A549 (cell line): Measurements from ENCODE around the gene DNAH17. TPM values are rescaled to one million over a fixed set of nuclear protein-coding genes. Genes with fewer than 3 reads are reported as not detected.

Source experiments
- ATAC-seq, 2 experiments: fragments of 200-7000 bp in 1 of 2; fragments of >200 bp in 1 of 2; cut with Nextera tagmentation in 1 of 2; cut with Tn5 transposase in 1 of 2; 3 replicates each; pipeline versions ENCODE4 v1.8.0 to v1.9.1; 2018 to 2020; ENCODE audit warnings: mild to moderate bottlenecking in 1 of 2, moderate library complexity in 1 of 2
- CTCF ChIA-PET: fragments of 300-600 bp; sonication (Branson Sonifier 250); formaldehyde crosslinking; extraction: SDS; loops from one replicate; lab custom pipeline; 2021; ENCODE audit warnings: antibody characterized with exemption, inconsistent platforms; lab: Yijun Ruan, JAX
- POLR2A ChIA-PET: fragments of 350-600 bp; formaldehyde crosslinking; extraction: SDS; loops from one replicate; lab custom pipeline; 2021; ENCODE audit warnings: antibody characterized with exemption, inconsistent platforms; lab: Yijun Ruan, JAX
- DNase-seq, 2 experiments: peaks; one replicate each; pipeline versions ENCODE4 v3.0.0 to v3.0.0-alpha.2; 2011 to 2016; ENCODE audit warnings: low read depth in 1 of 2, low spot score in 1 of 2
- FAIRE-seq: peaks from 2 replicates; lab custom pipeline; 2011; peaks lifted over from hg19 to GRCh38; lab: Jason Lieb, UNC
- H3K27ac ChIP-seq, 2 experiments: fragments of >200 bp; sonication (Bioruptor Twin); formaldehyde crosslinking; 3 replicates each; pipeline ENCODE4 v1.5.1; 2016 to 2017
- H3K4me1 ChIP-seq: fragments of >200 bp; sonication (Bioruptor Twin); formaldehyde crosslinking; 3 replicates; pipeline ENCODE4 v1.6.1; 2016
- H3K4me2 ChIP-seq: fragments of >200 bp; sonication (Bioruptor Twin); formaldehyde crosslinking; 3 replicates; pipeline ENCODE4 v1.6.1; 2016
- H3K4me3 ChIP-seq: fragments of >200 bp; sonication (Bioruptor Twin); formaldehyde crosslinking; 3 replicates; pipeline ENCODE4 v1.5.1; 2016
- H3K9me3 ChIP-seq: fragments of >200 bp; sonication (Bioruptor Twin); formaldehyde crosslinking; 3 replicates; pipeline ENCODE4 v1.6.1; 2016
- BHLHE40 ChIP-seq: IDR thresholded peaks from 2 replicates; pipeline ENCODE4 v1.6.1; 2012; ENCODE audit warnings: low read depth, low read length, inconsistent platforms
- CBX2 ChIP-seq: fragments of 200-600 bp; sonication (generic); IDR thresholded peaks from 2 replicates; pipeline ENCODE4 v1.6.1; 2016; ENCODE audit warnings: low read depth, mild to moderate bottlenecking, borderline replicate concordance
- CHD2 ChIP-seq: fragments of 150-350 bp; IDR thresholded peaks from 2 replicates; pipeline ENCODE4 v1.6.1; 2014; ENCODE audit warnings: low read length; ENCODE audit not compliant: partially characterized antibody
- ESRRA ChIP-seq: fragments of 150-350 bp; IDR thresholded peaks from 2 replicates; pipeline ENCODE4 v1.6.1; 2014; ENCODE audit warnings: mild to moderate bottlenecking, low read length, borderline replicate concordance
- GATA3 ChIP-seq: IDR thresholded peaks from 2 replicates; pipeline ENCODE4 v1.6.1; 2012; ENCODE audit warnings: borderline replicate concordance
- HDAC2 ChIP-seq: fragments of 200-600 bp; sonication (generic); IDR thresholded peaks from 2 replicates; pipeline ENCODE4 v1.6.1; 2016
- HEYL ChIP-seq: fragments of 250-450 bp; sonication (Bioruptor Pico); IDR thresholded peaks from 2 replicates; pipeline ENCODE4 v1.8.0; 2021; ENCODE audit warnings: mild to moderate bottlenecking, moderate library complexity
- KDM5A ChIP-seq: fragments of 200-600 bp; sonication (generic); IDR thresholded peaks from 2 replicates; pipeline ENCODE4 v1.6.1; 2016; ENCODE audit warnings: antibody characterized with exemption, mild to moderate bottlenecking
- MAFK ChIP-seq: fragments of 450-650 bp; IDR thresholded peaks from 2 replicates; pipeline ENCODE4 v1.6.1; 2014; ENCODE audit not compliant: partially characterized antibody
- NPAS2 ChIP-seq: fragments of 250-450 bp; sonication (Bioruptor Pico); IDR thresholded peaks from 2 replicates; pipeline ENCODE4 v1.8.0; 2022; ENCODE audit warnings: mild to moderate bottlenecking, moderate library complexity, borderline replicate concordance
- RNF2 ChIP-seq: fragments of 200-600 bp; sonication (generic); IDR thresholded peaks from 2 replicates; pipeline ENCODE4 v1.6.1; 2016; ENCODE audit warnings: low read depth, mild to moderate bottlenecking, antibody characterized with exemption, moderate library complexity, borderline replicate concordance
- ZC3H11A ChIP-seq: fragments of 450-650 bp; IDR thresholded peaks from 2 replicates; pipeline ENCODE4 v1.6.1; 2014; ENCODE audit warnings: antibody characterized with exemption, mild to moderate bottlenecking
- WGBS: methylation state at CpG from one replicate; pipeline ENCODE4 v1.1.6; 2017; ENCODE audit errors: missing lambda C conversion rate; 5-methylcytosine and 5-hydroxymethylcytosine counted together
- polyA plus RNA-seq, 4 experiments: library from polyadenylated mRNA; depleted of rRNA in 3 of 4; stranded (reverse); fragments of >200 nt; fragmentation: RNase III in 1 of 4; extraction: RNeasy Plus Mini Kit Qiagen cat#74134 plus additional on column Dnase treatment in 1 of 4; gene quantifications; 2 replicates in 3 of 4; 3 replicates in 1 of 4; pipeline ENCODE4 v1.2.3, GENCODE V29; 2011 to 2017
- TF ChIP-seq, protein P1 (sequence below): fragments of >200 bp; sonication (Bioruptor Twin); formaldehyde crosslinking; IDR thresholded peaks from 3 replicates; pipeline ENCODE4 v1.5.1; 2016

DNAH17 gene
- polyA plus RNA-seq, 2 of the 4 experiments (the other 2 are of a cell fraction), result 0.21 to 0.26 TPM

DNA sequence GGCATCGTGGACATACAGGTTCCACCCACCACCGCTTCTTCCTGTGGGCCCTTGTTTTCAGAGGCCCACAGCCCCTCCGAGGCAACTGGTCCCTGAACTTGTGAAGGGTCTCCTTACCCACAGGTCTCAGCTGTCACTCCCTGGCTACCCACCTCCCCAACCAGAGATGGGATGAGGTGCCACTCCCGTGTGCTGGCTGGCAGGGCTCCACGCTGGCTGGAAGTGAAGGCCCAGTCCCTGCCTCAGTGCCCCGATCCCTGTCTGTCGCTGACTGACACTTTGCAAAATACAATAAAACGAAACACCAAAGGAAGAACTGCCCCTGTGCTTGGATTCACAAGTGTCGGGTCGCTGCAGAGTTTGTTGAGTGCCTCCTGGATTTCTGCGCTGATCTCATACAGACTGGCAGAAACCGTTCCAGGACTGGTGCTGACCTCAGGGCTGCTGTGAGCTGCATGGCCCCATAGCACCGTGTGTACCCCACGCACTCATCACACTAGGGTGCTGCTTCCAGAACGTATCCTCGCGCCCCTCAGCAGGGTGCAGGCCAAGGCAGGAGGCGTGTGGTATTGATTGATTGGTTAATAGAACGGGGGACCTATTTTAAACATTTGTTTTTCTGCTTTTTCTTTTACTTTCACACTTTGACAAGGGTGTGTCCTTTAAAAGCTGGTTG is 141.7 kb downstream of the DNAH17 start:
- DNase-seq, result no peak
- H3K4me1 ChIP-seq, result no peaks in the 10 kb centered on the region
- POLR2A ChIA-PET, result interaction anchor here (0.5 kb wide), 1 partner anchor 127 kb away, joined by 3 read pairs; no protein-coding TSS in a partner anchor
- TF ChIP-seq NPAS2 (CRISPR knock-in tag) (no peak), GATA3 (no peak), CBX2 (no peak), KDM5A (no peak), RNF2 (no peak), ZC3H11A (no peak), ESRRA (no peak), HEYL (CRISPR knock-in tag) (no peak)
- no peak for FAIRE-seq
- H3K27ac ChIP-seq, result no peak overlapping the region
- 82% methylated on average over 19 of the region's 19 CpGs for WGBS
- no peak for ATAC-seq
- no peak overlapping the region for H3K4me3 ChIP-seq
- no peaks in the 10 kb centered on the region for H3K9me3 ChIP-seq
- CTCF ChIA-PET, result interaction anchor here (0.8 to 5.1 kb wide), 6 partner anchors 10 to 273 kb away, joined by 3 to 67 read pairs (median 4); no protein-coding TSS in a partner anchor
- H3K4me2 ChIP-seq, result no peak overlapping the region

DNA sequence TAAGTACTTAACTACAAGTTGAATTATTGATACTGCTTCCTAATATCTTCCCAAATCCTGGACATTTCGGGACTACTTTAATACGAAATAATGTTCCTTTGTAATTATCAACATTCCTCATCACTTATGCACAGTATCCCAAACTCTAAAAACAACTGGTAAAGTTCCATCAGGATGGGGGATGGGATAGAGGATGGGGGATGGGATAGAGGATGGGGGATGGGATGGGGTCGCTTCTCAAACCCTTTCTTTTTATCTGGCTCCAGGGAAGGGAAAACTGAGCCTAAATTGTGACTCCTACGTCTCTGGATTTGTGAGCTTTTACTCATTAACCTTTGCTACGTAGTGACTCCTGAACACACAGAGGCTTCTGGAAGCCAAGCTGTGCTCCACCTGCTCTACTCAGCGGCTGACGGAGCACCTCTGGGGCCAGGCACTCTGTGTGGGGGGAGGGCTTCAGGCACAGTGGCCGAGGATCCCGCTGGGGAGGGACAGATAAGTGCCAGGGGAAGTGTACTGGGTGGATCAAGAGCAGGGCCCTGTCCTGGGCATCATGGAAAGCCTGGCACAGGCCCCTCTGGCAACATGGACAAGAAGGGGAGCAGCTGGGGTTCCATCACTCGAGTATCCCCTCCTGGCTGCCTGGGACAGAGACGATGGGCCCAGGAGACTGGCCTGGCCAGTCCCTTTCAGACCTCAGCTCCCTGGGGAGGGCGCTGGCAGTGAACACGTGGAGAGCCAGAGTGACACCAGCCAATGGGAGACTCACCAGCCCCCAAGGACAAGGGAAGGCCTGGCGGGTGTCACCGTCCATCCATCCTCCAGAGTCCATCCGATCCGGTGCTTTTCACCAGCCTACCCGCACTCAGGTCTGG is 142.5 kb downstream of the DNAH17 start:
- Histone ChIP-seq H3K27ac (0 out of 6 replicates have a peak overlapping the region, but pooled peaks of 1 of the 2 experiments have one; percentile 9), H3K4me2 (no peak overlapping the region), H3K4me1 (no peaks in the 10 kb centered on the region), H3K4me3 (no peak overlapping the region), H3K9me3 (no peaks in the 10 kb centered on the region)
- POLR2A ChIA-PET, result no interaction called here
- CTCF ChIA-PET, result interaction anchor here (0.9 to 5.1 kb wide), 5 partner anchors 10 to 274 kb away, joined by 3 to 67 read pairs (median 3); no protein-coding TSS in a partner anchor
- TF ChIP-seq CHD2 (peak; percentile 55), BHLHE40 (no peak)
- FAIRE-seq (no peak), DNase-seq (no peak), ATAC-seq (peak; percentile 5 to 8; a peak in 2 of 6 replicates)
- WGBS, result 73% methylated on average over 18 of the region's 18 CpGs

DNA sequence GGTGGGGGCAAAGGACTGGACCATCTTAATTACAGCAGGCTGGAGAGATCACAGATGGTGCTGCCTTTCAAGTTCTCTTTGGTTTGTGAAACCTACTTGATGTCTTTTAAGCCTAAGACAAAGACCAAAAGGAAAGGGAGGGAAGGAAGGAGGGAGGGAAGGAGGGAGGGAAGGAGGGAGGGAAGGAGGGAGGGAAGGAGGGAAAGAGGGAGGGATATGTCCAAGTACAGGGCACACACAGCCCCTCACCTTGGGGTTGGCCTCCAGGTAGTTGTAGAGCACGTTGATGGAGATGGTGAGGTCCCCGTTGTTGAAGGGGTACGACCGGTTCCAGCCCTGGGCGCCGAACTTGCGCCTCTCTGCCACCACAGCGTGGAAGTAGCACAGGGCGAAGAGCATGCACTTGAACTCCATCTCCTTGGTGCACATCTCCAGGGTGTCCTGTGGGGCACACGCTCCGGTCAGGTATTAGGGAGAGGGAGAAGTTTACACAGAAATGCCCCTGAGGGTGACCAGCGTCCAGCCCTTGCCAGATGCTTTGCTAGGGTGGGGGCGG is 143.3 kb downstream of the DNAH17 start:
- TF ChIP-seq HDAC2 (no peak), CBX2 (no peak), MAFK (no peak)
- TF ChIP-seq, protein P1, sequence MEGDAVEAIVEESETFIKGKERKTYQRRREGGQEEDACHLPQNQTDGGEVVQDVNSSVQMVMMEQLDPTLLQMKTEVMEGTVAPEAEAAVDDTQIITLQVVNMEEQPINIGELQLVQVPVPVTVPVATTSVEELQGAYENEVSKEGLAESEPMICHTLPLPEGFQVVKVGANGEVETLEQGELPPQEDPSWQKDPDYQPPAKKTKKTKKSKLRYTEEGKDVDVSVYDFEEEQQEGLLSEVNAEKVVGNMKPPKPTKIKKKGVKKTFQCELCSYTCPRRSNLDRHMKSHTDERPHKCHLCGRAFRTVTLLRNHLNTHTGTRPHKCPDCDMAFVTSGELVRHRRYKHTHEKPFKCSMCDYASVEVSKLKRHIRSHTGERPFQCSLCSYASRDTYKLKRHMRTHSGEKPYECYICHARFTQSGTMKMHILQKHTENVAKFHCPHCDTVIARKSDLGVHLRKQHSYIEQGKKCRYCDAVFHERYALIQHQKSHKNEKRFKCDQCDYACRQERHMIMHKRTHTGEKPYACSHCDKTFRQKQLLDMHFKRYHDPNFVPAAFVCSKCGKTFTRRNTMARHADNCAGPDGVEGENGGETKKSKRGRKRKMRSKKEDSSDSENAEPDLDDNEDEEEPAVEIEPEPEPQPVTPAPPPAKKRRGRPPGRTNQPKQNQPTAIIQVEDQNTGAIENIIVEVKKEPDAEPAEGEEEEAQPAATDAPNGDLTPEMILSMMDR, result no peak
- ChIA-PET CTCF (interaction anchor here (0.9 to 5.1 kb wide), 5 partner anchors 10 to 275 kb away, joined by 3 to 67 read pairs (median 18); no protein-coding TSS in a partner anchor), POLR2A (no interaction called here)
- no peaks in the 10 kb centered on the region for H3K4me1 ChIP-seq
- DNase-seq (no peak), FAIRE-seq (no peak), ATAC-seq (peak in 1 of 2 experiments; percentile 4; a peak in 1 of 6 replicates)
- H3K4me2 ChIP-seq, result no peak overlapping the region
- no peaks in the 10 kb centered on the region for H3K9me3 ChIP-seq
- no peak overlapping the region for H3K27ac ChIP-seq
- H3K4me3 ChIP-seq, result no peak overlapping the region
- WGBS, result 92% methylated on average over 13 of the region's 13 CpGs
